ENCODE measurements around the gene CSNK1G2.

The CSNK1G2 gene

GRCh38 chr19:1941146-1942077 is at the start of gene CSNK1G2:
Gene CSNK1G2, plus strand, starts transcription at chr19:1941172. Its CDS starts 28,601 bp downstream, at chr19:1969773.
- peak in 3 of 56 donors; percentile 1 to 65 (median 46) for DNase-seq

GRCh38 chr19:1893791-1894190 is 47.2 kb upstream of the CSNK1G2 start:
- no peak for DNase-seq

- no peak for DNase-seq
Measured at GRCh38 chr19:1896508-1896907, 44.5 kb upstream of the CSNK1G2 start.

- peak in 9 of 56 donors; percentile 7 to 54 (median 17) for DNase-seq
Measured at GRCh38 chr19:1901940-1902404, 39.0 kb upstream of the CSNK1G2 start.

GRCh38 chr19:1902923-1903322 is 38.0 kb upstream of the CSNK1G2 start:
- DNase-seq: no peak

GRCh38 chr19:1904860-1905109 is 36.2 kb upstream of the CSNK1G2 start:
- DNase-seq: no peak

- DNase-seq: peak; percentile 75 to 99 (median 97)
Measured at GRCh38 chr19:1905110-1905862, 35.7 kb upstream of the CSNK1G2 start, which contains the start of the genes ADAT3 and SCAMP4. Gene ADAT3, plus strand, starts transcription at chr19:1905399. Its CDS starts 6,649 bp downstream, at chr19:1912048. Gene SCAMP4, plus strand, starts transcription at chr19:1905399. Its CDS starts 9,621 bp downstream, at chr19:1915020.

- DNase-seq: peak in 1 of 56 donors; percentile 43
Measured at GRCh38 chr19:1905863-1906375, 35.1 kb upstream of the CSNK1G2 start.

- no peak for DNase-seq
Measured at GRCh38 chr19:1906985-1907562, 33.9 kb upstream of the CSNK1G2 start.

GRCh38 chr19:1907563-1908363 is 33.2 kb upstream of the CSNK1G2 start:
- DNase-seq: peak in 27 of 56 donors; percentile 14 to 72 (median 40)

- DNase-seq: peak in 4 of 56 donors; percentile 25 to 57 (median 52)
Measured at GRCh38 chr19:1908364-1908678, 32.7 kb upstream of the CSNK1G2 start.

- DNase-seq: peak in 4 of 56 donors; percentile 18 to 46 (median 34)
Measured at GRCh38 chr19:1909761-1910080, 31.3 kb upstream of the CSNK1G2 start.

- peak in 18 of 56 donors; percentile 8 to 42 (median 26) for DNase-seq
Measured at GRCh38 chr19:1910177-1910576, 30.8 kb upstream of the CSNK1G2 start.

- DNase-seq: no peak
Measured at GRCh38 chr19:1911098-1911497, 29.9 kb upstream of the CSNK1G2 start.

- DNase-seq: no peak
Measured at GRCh38 chr19:1911995-1912394, 29.0 kb upstream of the CSNK1G2 start.

- DNase-seq: no peak
Measured at GRCh38 chr19:1912760-1913505, 28.0 kb upstream of the CSNK1G2 start.

- no peak for DNase-seq
Measured at GRCh38 chr19:1913781-1914577, 27.0 kb upstream of the CSNK1G2 start.

GRCh38 chr19:1914826-1915341 is 26.1 kb upstream of the CSNK1G2 start:
- no peak for DNase-seq

- no peak for DNase-seq
Measured at GRCh38 chr19:1917146-1917545, 23.8 kb upstream of the CSNK1G2 start.

All from amygdala (tissue), 56 donors.